Endometrial microvascular endothelial cells (primary cell): Measurements from ENCODE around the gene LAX1. TPM values are rescaled to one million over a fixed set of nuclear protein-coding genes. Genes with fewer than 3 reads are reported as not detected.

Experiments used
- in situ Hi-C: cut with HindIII; loops from 2 replicates; pipeline ENCODE4 v1.10.0; 2017; ENCODE audit warnings: low sequenced_read_pairs, low pct_unique_long_range_greater_than_20kb; ENCODE audit errors: inconsistent ontology term
- total RNA-seq: library from RNA; depleted of rRNA; stranded (reverse); fragments of >200 nt; gene quantifications from one replicate; pipeline ENCODE4 v1.2.3, GENCODE V29; 2015; ENCODE audit errors: inconsistent ontology term

Gene LAX1
- total RNA-seq, 1 donor from 2014 or later, result 0.19 TPM

GRCh38 chr1:203763505-203763904 lies 1.5 kb upstream of the LAX1 start:
- in situ Hi-C loops, result no loop called here

GRCh38 chr1:203764105-203765028 lies 616 bp upstream of the LAX1 start:
- in situ Hi-C loops, result no loop called here

- in situ Hi-C loops, result no loop called here
Observed at GRCh38 chr1:203768256-203768655, 3.3 kb downstream of the LAX1 start.

GRCh38 chr1:203769505-203770343 lies 4.7 kb downstream of the LAX1 start:
- in situ Hi-C loops, result no loop called here

GRCh38 chr1:203771901-203772301 lies 6.9 kb downstream of the LAX1 start:
- in situ Hi-C loops, result no loop called here

GRCh38 chr1:203772836-203773235 lies 7.9 kb downstream of the LAX1 start:
- in situ Hi-C loops, result no loop called here

GRCh38 chr1:203776636-203777035 lies 11.7 kb downstream of the LAX1 start:
- in situ Hi-C loops, result no loop called here

- in situ Hi-C loops, result no loop called here
Observed at GRCh38 chr1:203777596-203777995, 12.6 kb downstream of the LAX1 start.

- in situ Hi-C loops, result no loop called here
Observed at GRCh38 chr1:203778146-203778545, 13.2 kb downstream of the LAX1 start.

- in situ Hi-C loops, result no loop called here
Observed at GRCh38 chr1:203778789-203779188, 13.8 kb downstream of the LAX1 start.

GRCh38 chr1:203781962-203782361 lies 17.0 kb downstream of the LAX1 start:
- in situ Hi-C loops, result no loop called here

- in situ Hi-C loops, result loop anchor here (10.0 kb wide), 1 partner anchor 45 kb away; no protein-coding TSS in a partner anchor
Observed at GRCh38 chr1:203789966-203790365, 25.0 kb downstream of the LAX1 start.

- in situ Hi-C loops, result loop anchor here (10.0 kb wide), 1 partner anchor 47 kb away; no protein-coding TSS in a partner anchor
Observed at GRCh38 chr1:203791498-203791897, 26.5 kb downstream of the LAX1 start.

GRCh38 chr1:203792486-203792885 lies 27.5 kb downstream of the LAX1 start:
- in situ Hi-C loops, result loop anchor here (10.0 kb wide), 1 partner anchor 48 kb away; no protein-coding TSS in a partner anchor

GRCh38 chr1:203793561-203793960 lies 28.6 kb downstream of the LAX1 start:
- in situ Hi-C loops, result loop anchor here (10.0 kb wide), 1 partner anchor 49 kb away; no protein-coding TSS in a partner anchor

- in situ Hi-C loops, result loop anchor here (10.0 kb wide), 1 partner anchor 50 kb away; no protein-coding TSS in a partner anchor
Observed at GRCh38 chr1:203794764-203795440, 29.9 kb downstream of the LAX1 start.

GRCh38 chr1:203795441-203796235 lies 30.7 kb downstream of the LAX1 start, which contains the start of the genes ZBED6 and ZC3H11A:
TSS of gene ZBED6 (plus strand) at chr1:203795623. CDS start at chr1:203797523, 1,900 bp downstream.
TSS of gene ZC3H11A (plus strand) at chr1:203795623. CDS start at chr1:203817071, 21,448 bp downstream.
- in situ Hi-C loops, result loop anchor here (10.0 kb wide), 1 partner anchor 51 kb away; no protein-coding TSS in a partner anchor

GRCh38 chr1:203796236-203796605 lies 31.2 kb downstream of the LAX1 start:
- in situ Hi-C loops, result loop anchor here (10.0 kb wide), 1 partner anchor 51 kb away; no protein-coding TSS in a partner anchor
